ENCODE results near the gene CC2D2A.

The CC2D2A gene

DNA sequence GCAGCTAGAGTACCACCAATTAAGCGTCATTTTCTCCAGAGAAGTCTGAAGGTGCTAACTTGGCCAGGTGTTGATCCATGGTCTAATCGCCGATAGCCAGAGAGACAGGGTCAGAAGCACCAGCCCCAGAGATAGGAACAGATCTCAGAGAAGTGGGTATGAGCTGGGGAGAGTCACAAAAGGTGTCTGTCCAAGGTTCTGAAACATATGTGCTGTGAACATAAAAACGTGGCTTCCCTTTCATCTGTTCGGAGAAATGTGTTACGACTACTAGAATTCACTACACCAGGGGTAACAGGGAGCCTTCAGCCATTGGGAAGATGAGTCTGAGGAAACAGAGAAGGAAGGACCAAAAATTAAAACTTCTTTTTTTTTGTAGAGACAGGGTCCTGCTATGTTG lies 94.2 kb downstream of the CC2D2A start:
- H3K27ac ChIP-seq (ENCODE audit: low read length) = no peak overlapping the region
- H3K9me3 ChIP-seq (ENCODE audit: control insufficient read depth, low read depth, low read length) = no peaks in the 10 kb centered on the region
- no peak overlapping the region for H3K4me3 ChIP-seq (ENCODE audit: low read length)
- H3K36me3 ChIP-seq (ENCODE audit: control insufficient read depth, low read depth, low read length) = peaks cover 4% of the 10 kb centered on the region
- no peaks in the 10 kb centered on the region for H3K27me3 ChIP-seq (ENCODE audit: control insufficient read depth, insufficient read depth, low read length)
- no peak overlapping the region for H3K9ac ChIP-seq (ENCODE audit: low read length)
- H3K4me1 ChIP-seq (ENCODE audit: control insufficient read depth, low read depth, low read length) = no peaks in the 10 kb centered on the region

- Histone ChIP-seq H3K27ac (ENCODE audit: low read length) (no peak overlapping the region), H3K4me1 (ENCODE audit: control insufficient read depth, low read depth, low read length) (no peaks in the 10 kb centered on the region), H3K9ac (ENCODE audit: low read length) (no peak overlapping the region), H3K4me3 (ENCODE audit: low read length) (no peak overlapping the region), H3K36me3 (ENCODE audit: control insufficient read depth, low read depth, low read length) (peaks cover 4% of the 10 kb centered on the region), H3K9me3 (ENCODE audit: control insufficient read depth, low read depth, low read length) (no peaks in the 10 kb centered on the region), H3K27me3 (ENCODE audit: control insufficient read depth, insufficient read depth, low read length) (no peaks in the 10 kb centered on the region)
Observed at GRCh38 chr4:15568821-15569220, 99.1 kb downstream of the CC2D2A start.

GRCh38 chr4:15569746-15570145 lies 100.1 kb downstream of the CC2D2A start:
- no peak overlapping the region for H3K27ac ChIP-seq (ENCODE audit: low read length)

DNA sequence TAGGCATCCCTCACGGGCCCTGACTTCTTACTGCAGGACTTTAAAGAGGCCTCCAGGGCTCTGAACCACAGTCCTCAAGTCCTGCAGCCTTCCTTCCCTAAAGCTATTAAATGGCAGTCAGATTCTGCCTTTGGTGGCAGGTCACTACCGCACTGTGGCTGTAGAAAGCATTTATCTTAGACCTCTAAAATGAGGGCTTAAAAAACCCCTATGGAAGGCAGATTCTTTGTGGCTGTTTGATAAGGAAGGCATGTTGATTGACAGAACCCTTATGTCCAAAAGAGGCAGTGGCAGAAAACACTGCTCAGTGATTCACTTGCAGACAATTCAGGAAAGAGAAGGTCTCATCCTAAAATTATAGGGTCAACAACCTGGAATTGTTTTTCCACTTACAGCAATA lies 106.3 kb downstream of the CC2D2A start:
- Histone ChIP-seq H3K27me3 (ENCODE audit: control insufficient read depth, insufficient read depth, low read length) (no peaks in the 10 kb centered on the region), H3K9me3 (ENCODE audit: control insufficient read depth, low read depth, low read length) (no peaks in the 10 kb centered on the region), H3K4me1 (ENCODE audit: control insufficient read depth, low read depth, low read length) (no peaks in the 10 kb centered on the region), H3K4me3 (ENCODE audit: low read length) (no peak overlapping the region), H3K36me3 (ENCODE audit: control insufficient read depth, low read depth, low read length) (peaks cover 5% of the 10 kb centered on the region), H3K9ac (ENCODE audit: low read length) (no peak overlapping the region), H3K27ac (ENCODE audit: low read length) (no peak overlapping the region)

More at GRCh38 chr4:15569746-15570145, 100.1 kb downstream of the CC2D2A start:
- no peaks in the 10 kb centered on the region for H3K27me3 ChIP-seq (ENCODE audit: control insufficient read depth, insufficient read depth, low read length)
- no peaks in the 10 kb centered on the region for H3K9me3 ChIP-seq (ENCODE audit: control insufficient read depth, low read depth, low read length)
- no peak overlapping the region for H3K9ac ChIP-seq (ENCODE audit: low read length)
- H3K4me3 ChIP-seq (ENCODE audit: low read length) = no peak overlapping the region
- peaks cover 7% of the 10 kb centered on the region for H3K36me3 ChIP-seq (ENCODE audit: control insufficient read depth, low read depth, low read length)
- no peaks in the 10 kb centered on the region for H3K4me1 ChIP-seq (ENCODE audit: control insufficient read depth, low read depth, low read length)

DNA sequence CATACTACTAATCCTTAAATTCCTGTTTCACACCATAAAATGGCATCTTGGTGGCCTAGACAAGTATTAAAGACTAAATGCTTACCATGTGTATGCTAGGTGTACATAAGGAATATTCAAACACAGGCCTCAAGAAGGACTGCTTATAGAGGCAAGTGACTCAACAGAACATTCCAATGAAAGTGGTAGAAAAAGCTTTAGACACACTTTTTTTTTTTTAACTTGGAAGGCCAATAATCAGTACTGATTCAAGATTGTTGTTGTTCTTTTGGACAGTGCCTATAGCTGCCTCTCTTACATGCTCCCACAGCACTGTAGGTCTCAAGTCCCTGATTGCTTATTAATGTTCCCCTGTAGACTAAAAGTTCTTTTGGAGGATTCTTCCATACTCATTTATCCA lies 107.8 kb downstream of the CC2D2A start:
- no peaks in the 10 kb centered on the region for H3K9me3 ChIP-seq (ENCODE audit: control insufficient read depth, low read depth, low read length)
- no peaks in the 10 kb centered on the region for H3K27me3 ChIP-seq (ENCODE audit: control insufficient read depth, insufficient read depth, low read length)
- H3K9ac ChIP-seq (ENCODE audit: low read length) = no peak overlapping the region
- H3K4me3 ChIP-seq (ENCODE audit: low read length) = no peak overlapping the region
- H3K36me3 ChIP-seq (ENCODE audit: control insufficient read depth, low read depth, low read length) = peaks cover 5% of the 10 kb centered on the region
- no peaks in the 10 kb centered on the region for H3K4me1 ChIP-seq (ENCODE audit: control insufficient read depth, low read depth, low read length)
- no peak overlapping the region for H3K27ac ChIP-seq (ENCODE audit: low read length)

GRCh38 chr4:15584785-15585184 lies 115.1 kb downstream of the CC2D2A start:
- Histone ChIP-seq H3K27ac (ENCODE audit: low read length) (no peak overlapping the region), H3K4me1 (ENCODE audit: control insufficient read depth, low read depth, low read length) (no peaks in the 10 kb centered on the region), H3K36me3 (ENCODE audit: control insufficient read depth, low read depth, low read length) (no peaks in the 10 kb centered on the region)

DNA sequence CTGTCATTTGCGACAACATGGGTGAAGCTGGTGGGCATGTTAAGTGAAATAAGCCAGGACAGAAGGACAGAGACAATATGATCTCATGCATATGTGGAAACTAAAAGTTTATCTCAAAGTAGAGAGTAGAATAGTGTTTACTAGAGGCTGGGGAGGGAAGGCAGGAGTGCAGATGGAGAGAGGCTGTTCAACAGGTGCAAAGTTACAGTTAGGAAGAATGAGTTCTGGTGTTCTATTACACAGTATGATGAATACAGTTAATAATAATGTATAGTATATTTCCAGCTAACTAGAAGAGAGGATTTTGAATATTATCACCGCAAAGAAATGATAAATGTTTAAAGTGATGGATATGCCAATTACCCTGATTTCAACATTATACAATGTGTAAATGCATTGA lies 115.6 kb downstream of the CC2D2A start:
- Histone ChIP-seq H3K4me3 (ENCODE audit: low read length) (no peak overlapping the region), H3K27me3 (ENCODE audit: control insufficient read depth, insufficient read depth, low read length) (no peaks in the 10 kb centered on the region), H3K36me3 (ENCODE audit: control insufficient read depth, low read depth, low read length) (no peaks in the 10 kb centered on the region), H3K9me3 (ENCODE audit: control insufficient read depth, low read depth, low read length) (no peaks in the 10 kb centered on the region), H3K4me1 (ENCODE audit: control insufficient read depth, low read depth, low read length) (no peaks in the 10 kb centered on the region), H3K9ac (ENCODE audit: low read length) (no peak overlapping the region), H3K27ac (ENCODE audit: low read length) (no peak overlapping the region)

More at GRCh38 chr4:15584785-15585184, 115.1 kb downstream of the CC2D2A start:
- Histone ChIP-seq H3K9me3 (ENCODE audit: control insufficient read depth, low read depth, low read length) (no peaks in the 10 kb centered on the region), H3K27me3 (ENCODE audit: control insufficient read depth, insufficient read depth, low read length) (no peaks in the 10 kb centered on the region), H3K9ac (ENCODE audit: low read length) (no peak overlapping the region), H3K4me3 (ENCODE audit: low read length) (no peak overlapping the region)

GRCh38 chr4:15586066-15586465 lies 116.4 kb downstream of the CC2D2A start:
- H3K9ac ChIP-seq (ENCODE audit: low read length) = no peak overlapping the region
- no peaks in the 10 kb centered on the region for H3K9me3 ChIP-seq (ENCODE audit: control insufficient read depth, low read depth, low read length)
- no peaks in the 10 kb centered on the region for H3K27me3 ChIP-seq (ENCODE audit: control insufficient read depth, insufficient read depth, low read length)
- no peaks in the 10 kb centered on the region for H3K36me3 ChIP-seq (ENCODE audit: control insufficient read depth, low read depth, low read length)
- H3K27ac ChIP-seq (ENCODE audit: low read length) = no peak overlapping the region
- H3K4me1 ChIP-seq (ENCODE audit: control insufficient read depth, low read depth, low read length) = no peaks in the 10 kb centered on the region
- no peak overlapping the region for H3K4me3 ChIP-seq (ENCODE audit: low read length)

- Histone ChIP-seq H3K4me1 (ENCODE audit: control insufficient read depth, low read depth, low read length) (peaks cover 8% of the 10 kb centered on the region), H3K27me3 (ENCODE audit: control insufficient read depth, insufficient read depth, low read length) (no peaks in the 10 kb centered on the region), H3K9me3 (ENCODE audit: control insufficient read depth, low read depth, low read length) (no peaks in the 10 kb centered on the region), H3K9ac (ENCODE audit: low read length) (no peak overlapping the region), H3K36me3 (ENCODE audit: control insufficient read depth, low read depth, low read length) (no peaks in the 10 kb centered on the region), H3K27ac (ENCODE audit: low read length) (no peak overlapping the region), H3K4me3 (ENCODE audit: low read length) (no peak overlapping the region)
Observed at GRCh38 chr4:15587649-15588048, 118.0 kb downstream of the CC2D2A start.

DNA sequence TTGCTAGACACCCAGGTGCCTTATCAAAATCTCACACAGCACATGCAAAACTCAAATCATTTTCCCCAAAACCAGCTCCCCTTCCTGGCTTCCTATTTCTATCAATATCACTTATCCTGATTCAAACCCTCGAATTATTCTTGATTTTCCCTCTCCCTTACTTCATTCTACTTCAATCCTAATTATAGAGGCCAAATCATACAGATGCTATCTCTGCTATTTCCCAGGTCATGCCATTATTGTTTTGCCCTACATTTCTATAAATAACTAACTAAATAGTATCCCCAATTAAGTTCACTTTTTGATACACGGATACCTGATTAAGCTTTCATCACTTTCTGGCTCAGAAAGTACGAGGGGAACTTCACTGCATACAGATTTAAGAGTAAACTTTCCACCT lies 123.1 kb downstream of the CC2D2A start:
- Histone ChIP-seq H3K9ac (ENCODE audit: low read length) (no peak overlapping the region), H3K27ac (ENCODE audit: low read length) (no peak overlapping the region), H3K4me1 (ENCODE audit: control insufficient read depth, low read depth, low read length) (peaks cover 8% of the 10 kb centered on the region)

DNA sequence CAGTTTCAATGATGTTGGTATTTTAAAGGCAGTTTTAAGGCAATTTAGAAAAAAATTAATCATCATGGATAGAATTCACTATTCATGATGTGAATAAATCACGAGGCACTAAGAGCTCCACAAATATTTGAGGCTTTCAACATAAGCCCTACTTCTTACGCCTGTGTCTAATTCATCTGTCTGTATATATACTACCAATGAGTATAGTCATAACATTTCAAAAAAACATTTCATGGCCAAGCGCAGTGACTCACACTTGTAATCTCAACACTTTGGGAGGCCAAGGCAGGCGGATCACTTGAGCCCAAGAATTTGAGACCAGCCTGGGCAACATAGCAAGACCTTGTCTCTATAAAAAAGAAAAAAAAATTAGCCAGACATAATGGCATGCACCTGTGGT lies 129.0 kb downstream of the CC2D2A start:
- no peaks in the 10 kb centered on the region for H3K27me3 ChIP-seq (ENCODE audit: control insufficient read depth, insufficient read depth, low read length)
- H3K27ac ChIP-seq (ENCODE audit: low read length) = no peak overlapping the region
- no peaks in the 10 kb centered on the region for H3K9me3 ChIP-seq (ENCODE audit: control insufficient read depth, low read depth, low read length)
- H3K4me1 ChIP-seq (ENCODE audit: control insufficient read depth, low read depth, low read length) = no peaks in the 10 kb centered on the region
- H3K9ac ChIP-seq (ENCODE audit: low read length) = no peak overlapping the region
- H3K36me3 ChIP-seq (ENCODE audit: control insufficient read depth, low read depth, low read length) = no peaks in the 10 kb centered on the region
- no peak overlapping the region for H3K4me3 ChIP-seq (ENCODE audit: low read length)

More for the DNA sequence above, 123.1 kb downstream of the CC2D2A start:
- H3K27me3 ChIP-seq (ENCODE audit: control insufficient read depth, insufficient read depth, low read length) = no peaks in the 10 kb centered on the region
- no peaks in the 10 kb centered on the region for H3K36me3 ChIP-seq (ENCODE audit: control insufficient read depth, low read depth, low read length)
- no peaks in the 10 kb centered on the region for H3K9me3 ChIP-seq (ENCODE audit: control insufficient read depth, low read depth, low read length)
- no peak overlapping the region for H3K4me3 ChIP-seq (ENCODE audit: low read length)

- H3K9me3 ChIP-seq (ENCODE audit: control insufficient read depth, low read depth, low read length) = no peaks in the 10 kb centered on the region
- no peak overlapping the region for H3K27ac ChIP-seq (ENCODE audit: low read length)
- H3K9ac ChIP-seq (ENCODE audit: low read length) = no peak overlapping the region
- H3K4me3 ChIP-seq (ENCODE audit: low read length) = no peak overlapping the region
- H3K36me3 ChIP-seq (ENCODE audit: control insufficient read depth, low read depth, low read length) = no peaks in the 10 kb centered on the region
- H3K4me1 ChIP-seq (ENCODE audit: control insufficient read depth, low read depth, low read length) = peaks cover 2% of the 10 kb centered on the region
- H3K27me3 ChIP-seq (ENCODE audit: control insufficient read depth, insufficient read depth, low read length) = no peaks in the 10 kb centered on the region
Observed at GRCh38 chr4:15600176-15600575, 130.5 kb downstream of the CC2D2A start.

Measured in iPS-18a (cell line).